ENCODE measurements around the gene GPBAR1.

The GPBAR1 gene

GRCh38 chr2:218286570-218287459 lies 26.0 kb downstream of the GPBAR1 start:
- DNase-seq (ENCODE audit: low read depth) = peak; percentile 85

- no peak for DNase-seq (ENCODE audit: low read depth)
Measured at GRCh38 chr2:218289639-218290315, 29.0 kb downstream of the GPBAR1 start.

DNA sequence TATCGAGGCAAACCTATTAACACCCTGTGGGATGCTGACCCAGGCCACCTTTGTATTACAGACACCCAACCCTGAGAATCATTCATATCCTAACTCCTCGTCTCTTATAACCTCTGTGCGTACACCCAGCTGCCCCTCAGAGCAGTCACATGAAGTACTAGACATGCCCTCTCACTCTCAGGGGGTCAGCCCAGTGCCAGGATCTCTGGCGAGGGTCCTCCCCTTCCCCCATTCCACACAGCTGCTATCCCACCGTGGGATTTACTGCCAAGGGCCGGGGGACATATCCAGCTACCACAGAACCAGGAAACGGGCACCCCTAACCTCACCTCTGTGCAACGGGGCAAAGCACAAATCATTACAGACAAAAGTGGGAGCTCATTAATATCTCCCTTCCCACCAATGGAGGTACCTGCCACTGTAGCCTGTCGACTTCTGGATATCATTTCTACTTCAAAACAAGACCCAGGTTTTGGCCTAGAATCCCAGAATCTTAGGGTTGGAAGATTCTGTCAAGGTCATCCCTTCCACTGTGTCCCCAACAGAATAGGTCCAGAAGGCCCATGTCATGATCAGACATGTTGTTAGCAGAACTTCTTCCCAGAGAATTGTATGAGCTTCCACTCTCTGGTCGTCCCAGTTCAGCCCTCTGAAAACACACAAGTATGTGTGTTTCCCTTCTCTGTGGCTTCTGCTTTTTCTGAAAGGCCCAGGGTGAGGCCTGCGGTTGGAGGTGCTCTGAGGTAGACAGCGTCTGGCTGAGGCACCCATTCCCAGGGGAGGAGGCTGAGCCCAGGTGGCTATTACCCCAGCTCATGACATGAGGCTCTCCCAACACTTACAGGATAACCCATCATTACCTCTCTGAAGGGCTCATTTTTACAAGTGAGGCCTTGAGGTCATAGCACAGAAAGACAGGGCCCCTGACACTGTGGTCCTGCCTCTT lies 29.8 kb downstream of the GPBAR1 start:
- DNase-seq (ENCODE audit: low read depth) = peak; percentile 59

DNA sequence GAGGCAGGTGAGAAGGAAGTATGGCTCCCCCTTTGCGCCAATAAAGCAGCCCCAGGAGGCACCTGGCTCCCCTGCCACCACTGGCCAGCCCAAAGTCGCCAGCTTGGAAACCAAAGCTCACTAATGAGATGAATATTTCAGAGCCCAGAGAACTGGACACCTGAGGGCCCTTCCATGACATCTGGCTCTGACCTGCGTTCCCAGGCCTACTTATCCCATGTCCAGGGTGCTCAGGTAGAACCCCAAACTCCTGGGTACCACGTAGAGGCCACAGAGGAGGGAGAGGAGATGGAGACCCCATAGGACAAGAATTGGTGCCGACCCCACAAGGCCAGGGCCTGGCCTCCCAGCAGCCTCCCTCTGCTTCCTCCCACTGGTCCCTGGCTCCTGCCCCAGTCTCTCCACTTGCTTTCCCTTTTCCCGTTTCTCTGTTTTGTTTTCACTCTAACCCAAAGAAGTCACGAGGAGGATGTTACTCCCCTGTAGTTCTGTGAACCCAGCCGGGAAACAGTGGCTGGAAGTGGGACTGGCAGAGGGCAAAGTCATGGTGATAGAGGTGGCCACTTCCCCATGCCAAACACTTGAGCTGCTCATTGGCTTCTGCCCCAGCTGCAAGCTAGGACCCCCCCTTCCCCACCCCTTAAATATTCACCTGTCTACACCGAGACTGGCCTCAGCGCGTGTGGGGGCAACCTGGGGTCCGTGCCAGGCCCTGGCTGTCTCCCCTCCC lies 30.7 kb downstream of the GPBAR1 start:
- DNase-seq (ENCODE audit: low read depth) = no peak

GRCh38 chr2:218292048-218293014 lies 31.5 kb downstream of the GPBAR1 start, which contains the start of gene TMBIM1:
TMBIM1 (minus strand) TSS chr2:218292503; CDS start chr2:218282141, 10,362 bp downstream.
- peak; percentile 60 for DNase-seq (ENCODE audit: low read depth)

- DNase-seq (ENCODE audit: low read depth) = no peak
Measured at GRCh38 chr2:218293715-218294429, 33.1 kb downstream of the GPBAR1 start.

DNA sequence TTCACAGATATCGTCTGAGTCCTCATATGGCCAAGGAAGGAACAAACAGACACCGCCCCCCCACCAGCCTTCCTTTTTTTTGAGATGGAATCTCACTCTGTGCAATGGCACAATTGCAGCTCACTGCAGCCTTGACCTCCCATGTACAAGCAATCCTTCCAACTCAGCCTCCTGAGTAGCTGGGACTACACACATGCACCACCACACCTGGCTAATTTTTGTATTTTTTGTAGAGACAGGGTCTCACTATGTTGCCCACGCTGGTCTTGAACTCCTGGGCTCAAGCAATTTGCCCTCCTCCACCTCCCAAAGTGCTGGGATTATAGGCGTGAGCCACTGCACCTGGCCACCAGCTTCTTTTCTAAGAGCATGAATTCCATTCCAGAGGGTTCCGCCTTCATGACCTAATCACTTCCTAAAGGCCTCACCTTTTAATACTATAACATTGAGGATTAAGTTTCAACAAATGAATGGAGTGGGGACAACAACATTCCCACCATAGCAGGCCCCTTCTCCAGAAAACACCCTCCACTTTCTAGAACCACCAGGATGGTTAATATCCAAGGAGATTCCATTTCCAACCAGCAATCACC lies 33.7 kb downstream of the GPBAR1 start:
- DNase-seq (ENCODE audit: low read depth) = no peak

- no peak for DNase-seq (ENCODE audit: low read depth)
Measured at GRCh38 chr2:218295029-218295428, 34.2 kb downstream of the GPBAR1 start.

GRCh38 chr2:218296200-218296599 lies 35.4 kb downstream of the GPBAR1 start:
- no peak for DNase-seq (ENCODE audit: low read depth)

DNA sequence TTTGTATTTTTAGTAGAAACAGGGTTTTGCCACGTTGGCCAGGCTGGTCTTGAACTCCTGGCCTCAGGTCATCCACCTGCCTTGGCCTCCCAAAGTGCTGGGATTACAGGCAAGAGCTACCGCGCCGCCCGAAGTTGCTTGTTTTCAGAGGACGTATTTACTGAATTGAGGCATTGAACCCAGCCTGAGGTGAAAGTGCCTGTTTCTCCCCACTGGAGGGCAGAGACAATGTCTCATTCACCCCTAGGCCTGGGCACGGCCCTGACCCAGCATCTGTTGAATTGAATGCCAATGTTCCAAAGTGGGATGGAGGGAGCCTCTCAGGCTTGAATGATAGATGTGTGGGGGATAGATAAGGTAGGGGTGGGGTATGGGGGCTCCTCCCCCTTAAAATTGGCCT lies 36.0 kb downstream of the GPBAR1 start:
- no peak for DNase-seq (ENCODE audit: low read depth)

DNA sequence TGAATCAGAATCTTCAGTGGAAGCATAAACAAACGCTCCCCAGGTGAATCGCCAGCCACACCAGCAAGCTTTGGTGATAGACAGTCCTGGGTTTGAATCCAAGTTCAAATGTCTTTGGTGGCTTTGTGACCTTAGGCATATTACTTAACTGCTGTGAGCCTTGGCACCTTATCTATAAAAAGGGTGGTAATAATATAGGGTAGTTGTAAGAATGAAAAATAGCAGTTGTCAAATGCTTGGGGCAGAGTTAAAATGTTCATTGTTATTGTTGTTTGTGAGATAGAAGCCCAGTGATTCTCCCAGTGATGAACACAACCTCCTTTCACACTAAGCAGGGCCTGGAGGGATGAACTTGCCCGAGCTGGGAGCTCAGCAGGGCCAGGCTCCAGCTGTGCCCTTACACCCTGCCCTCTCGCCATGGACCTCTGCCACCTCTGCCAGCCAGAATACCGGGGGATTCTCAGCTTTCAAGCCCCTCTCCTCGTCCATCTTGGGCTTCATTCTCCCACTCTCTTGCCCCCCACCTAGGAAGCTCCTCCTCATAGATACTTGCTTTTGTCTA lies 37.6 kb downstream of the GPBAR1 start:
- no peak for DNase-seq (ENCODE audit: low read depth)

DNA sequence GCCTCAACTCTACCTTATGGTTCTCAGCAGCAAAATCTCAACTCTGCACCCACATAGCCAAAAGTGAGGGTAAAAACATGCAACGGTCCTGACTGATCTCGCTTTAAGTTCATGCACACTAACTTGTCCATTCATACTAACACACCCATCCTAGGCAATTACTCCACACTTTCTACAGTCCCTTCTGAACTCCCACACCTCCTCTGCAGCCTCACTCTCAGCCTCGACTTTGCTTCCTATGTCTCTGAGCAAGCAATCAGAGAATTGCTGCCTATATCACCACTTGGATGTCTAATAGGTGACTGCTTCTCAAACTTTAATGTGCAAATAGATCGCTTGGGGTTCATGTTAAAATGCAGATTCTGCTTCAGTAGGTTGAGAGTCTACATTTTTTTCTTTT lies 39.3 kb downstream of the GPBAR1 start:
- no peak for DNase-seq (ENCODE audit: low read depth)

DNA sequence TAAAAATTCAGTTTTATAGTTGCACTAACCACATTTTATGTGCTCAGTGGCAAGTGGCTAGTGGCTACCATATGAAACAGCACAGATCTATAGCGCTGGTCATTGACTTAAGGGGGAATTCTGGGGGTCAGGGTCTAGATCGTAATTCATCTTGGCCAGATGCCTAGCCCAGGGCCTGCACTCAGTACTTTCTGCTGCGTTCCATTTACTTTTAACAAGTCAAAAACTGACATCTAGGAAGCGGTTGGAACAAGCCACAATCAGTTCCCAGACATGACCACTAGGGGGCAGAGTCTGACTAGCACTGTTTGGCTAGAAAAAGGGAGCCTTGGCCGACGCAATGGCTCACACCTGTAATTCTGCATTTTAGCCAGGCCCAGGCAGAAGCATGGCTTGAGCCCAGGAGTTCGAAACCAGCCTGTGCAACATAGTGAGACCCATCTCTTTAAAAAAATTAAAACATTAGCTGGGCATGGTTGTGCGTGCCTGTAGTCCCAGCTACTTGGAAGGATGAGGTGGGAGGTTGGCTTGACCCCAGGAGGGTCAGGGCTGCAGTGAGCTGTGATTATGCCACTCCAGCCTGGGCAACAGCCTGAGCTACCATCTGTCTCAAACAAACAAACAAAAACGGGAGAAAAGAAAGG lies 40.5 kb downstream of the GPBAR1 start:
- peak; percentile 63 for DNase-seq (ENCODE audit: low read depth)

DNA sequence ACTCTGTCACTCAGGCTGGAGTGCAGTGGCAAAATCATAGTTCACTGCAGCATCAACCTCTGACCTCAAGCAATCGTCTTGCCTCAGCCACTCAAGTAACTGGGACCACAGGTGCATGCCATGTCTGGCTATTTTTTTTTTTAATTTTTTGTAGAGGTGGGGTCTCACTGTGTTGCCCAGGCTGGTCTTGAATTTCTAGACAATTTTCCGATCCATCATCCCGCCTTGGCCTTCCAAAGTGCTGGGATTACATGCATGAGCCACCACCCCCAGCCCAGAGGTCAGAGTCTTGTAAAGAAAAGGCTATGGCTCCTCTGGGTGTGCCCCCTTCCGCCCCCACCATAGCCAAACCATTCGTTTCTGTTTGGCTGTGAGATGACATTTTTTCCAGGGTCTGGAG lies 44.6 kb downstream of the GPBAR1 start:
- no peak for DNase-seq (ENCODE audit: low read depth)

GRCh38 chr2:218306184-218306920 lies 45.5 kb downstream of the GPBAR1 start:
- DNase-seq (ENCODE audit: low read depth) = no peak

DNA sequence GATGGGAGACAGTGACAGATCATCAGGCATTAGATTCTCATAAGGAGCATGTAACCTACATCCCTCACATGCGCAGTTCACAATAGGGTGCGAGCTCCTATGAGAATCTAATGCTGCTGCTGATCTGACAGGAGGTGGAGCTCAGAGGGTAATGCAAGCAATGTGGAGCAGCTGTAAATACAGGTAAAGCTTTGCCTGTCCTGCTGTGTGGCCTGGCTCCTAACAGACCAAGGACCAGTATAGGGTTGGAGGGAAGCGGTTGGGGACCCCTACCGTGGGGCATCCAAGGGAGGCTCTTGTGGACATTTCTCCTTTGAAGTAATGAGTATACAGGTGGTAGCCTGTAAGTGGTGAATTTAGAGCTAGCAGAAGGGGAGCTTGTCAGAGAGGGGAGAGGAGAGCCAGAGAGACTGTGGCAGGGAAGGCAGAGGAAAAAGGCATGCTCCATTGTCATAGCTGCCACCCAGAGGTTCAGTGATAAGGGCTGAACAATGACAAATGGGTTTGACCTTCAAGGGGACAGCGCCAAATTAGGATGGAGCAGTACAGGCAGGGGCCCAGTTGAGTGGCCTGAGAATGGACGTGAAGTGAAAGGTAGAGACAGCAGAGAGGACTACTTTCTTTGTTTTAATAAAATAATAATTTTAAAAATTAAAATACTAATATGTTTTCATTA lies 46.7 kb downstream of the GPBAR1 start:
- no peak for DNase-seq (ENCODE audit: low read depth)
